ENCODE results near the gene MBD3.

Gene MBD3

DNA sequence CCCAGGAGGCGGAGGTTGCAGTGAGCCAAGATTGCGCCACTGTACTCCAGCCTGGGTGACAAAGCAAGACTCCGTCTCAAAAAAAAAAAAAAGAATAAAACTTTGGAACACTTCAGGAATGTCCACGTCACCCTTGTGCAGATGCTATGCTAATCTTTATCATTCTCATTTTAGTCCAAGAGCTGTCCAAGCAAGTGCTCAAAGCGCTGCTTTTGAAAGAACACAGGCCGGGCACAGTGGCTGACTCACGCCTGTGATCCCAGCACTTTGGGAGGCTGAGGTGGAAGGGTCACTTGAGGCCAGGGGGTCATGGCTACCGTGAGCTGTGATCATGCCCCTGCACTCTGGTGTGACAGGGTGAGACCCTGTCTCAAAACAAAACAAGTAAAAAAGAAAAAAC lies 23.7 kb upstream of the MBD3 start:
- Histone ChIP-seq H3K9ac (no peak overlapping the region), H3K9me3 (ENCODE audit: control insufficient read depth, low read length) (no peaks in the 10 kb centered on the region), H3K4me2 (ENCODE audit: low read length) (no peak overlapping the region), H3K4me3 (ENCODE audit: low read depth, low read length) (no peak overlapping the region), H3K79me2 (no peaks in the 10 kb centered on the region), H3K36me3 (ENCODE audit: control insufficient read depth, insufficient read depth, low read length) (no peaks in the 10 kb centered on the region), H3K27me3 (ENCODE audit: control insufficient read depth, insufficient read depth, low read length) (no peaks in the 10 kb centered on the region), H3K4me1 (no peaks in the 10 kb centered on the region), H3K27ac (no peak overlapping the region), H2AFZ (no peak overlapping the region)
- TF ChIP-seq, protein P1, sequence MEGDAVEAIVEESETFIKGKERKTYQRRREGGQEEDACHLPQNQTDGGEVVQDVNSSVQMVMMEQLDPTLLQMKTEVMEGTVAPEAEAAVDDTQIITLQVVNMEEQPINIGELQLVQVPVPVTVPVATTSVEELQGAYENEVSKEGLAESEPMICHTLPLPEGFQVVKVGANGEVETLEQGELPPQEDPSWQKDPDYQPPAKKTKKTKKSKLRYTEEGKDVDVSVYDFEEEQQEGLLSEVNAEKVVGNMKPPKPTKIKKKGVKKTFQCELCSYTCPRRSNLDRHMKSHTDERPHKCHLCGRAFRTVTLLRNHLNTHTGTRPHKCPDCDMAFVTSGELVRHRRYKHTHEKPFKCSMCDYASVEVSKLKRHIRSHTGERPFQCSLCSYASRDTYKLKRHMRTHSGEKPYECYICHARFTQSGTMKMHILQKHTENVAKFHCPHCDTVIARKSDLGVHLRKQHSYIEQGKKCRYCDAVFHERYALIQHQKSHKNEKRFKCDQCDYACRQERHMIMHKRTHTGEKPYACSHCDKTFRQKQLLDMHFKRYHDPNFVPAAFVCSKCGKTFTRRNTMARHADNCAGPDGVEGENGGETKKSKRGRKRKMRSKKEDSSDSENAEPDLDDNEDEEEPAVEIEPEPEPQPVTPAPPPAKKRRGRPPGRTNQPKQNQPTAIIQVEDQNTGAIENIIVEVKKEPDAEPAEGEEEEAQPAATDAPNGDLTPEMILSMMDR (IDR thresholded peaks at IDR 0.05), result no peak

DNA sequence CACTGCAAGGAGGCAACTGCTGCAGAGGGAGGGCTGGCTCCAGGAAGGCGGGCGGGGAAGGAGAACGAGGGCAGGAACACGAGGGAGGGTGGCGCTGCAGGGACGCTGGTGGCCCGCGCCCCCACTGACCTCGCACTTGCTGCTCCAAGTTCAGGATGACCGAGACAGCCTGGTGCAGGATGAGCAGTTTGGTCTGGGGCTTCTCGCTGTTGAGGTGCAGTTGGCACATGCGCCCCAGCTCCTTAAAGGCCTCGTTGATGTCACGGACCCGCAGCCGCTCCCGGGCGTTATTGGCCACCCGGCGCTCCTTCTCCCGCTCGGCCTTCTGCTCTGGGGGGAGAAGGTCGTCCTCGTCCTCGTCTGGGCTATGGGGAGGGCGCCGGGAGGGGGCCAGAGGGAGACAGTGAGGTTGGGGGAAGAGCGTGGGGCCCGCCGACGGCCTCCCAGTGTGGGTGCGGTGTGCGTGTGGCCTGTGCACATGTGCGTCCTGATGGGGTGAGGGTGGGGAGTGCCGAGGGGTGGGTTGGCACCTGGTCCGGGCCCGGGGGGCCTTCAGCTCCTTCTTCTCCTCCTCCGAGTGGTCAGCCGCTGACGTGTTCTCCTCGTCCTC lies 22.6 kb upstream of the MBD3 start:
- Histone ChIP-seq H3K4me2 (ENCODE audit: low read length) (no peak overlapping the region), H3K36me3 (ENCODE audit: control insufficient read depth, insufficient read depth, low read length) (no peaks in the 10 kb centered on the region), H3K9me3 (ENCODE audit: control insufficient read depth, low read length) (no peaks in the 10 kb centered on the region), H3K27ac (no peak overlapping the region), H3K9ac (no peak overlapping the region), H2AFZ (no peak overlapping the region), H3K4me1 (no peaks in the 10 kb centered on the region), H3K4me3 (ENCODE audit: low read depth, low read length) (no peak overlapping the region), H3K79me2 (no peaks in the 10 kb centered on the region), H3K27me3 (ENCODE audit: control insufficient read depth, insufficient read depth, low read length) (no peaks in the 10 kb centered on the region)
- TF ChIP-seq, protein P1 (IDR thresholded peaks at IDR 0.05), result no peak

DNA sequence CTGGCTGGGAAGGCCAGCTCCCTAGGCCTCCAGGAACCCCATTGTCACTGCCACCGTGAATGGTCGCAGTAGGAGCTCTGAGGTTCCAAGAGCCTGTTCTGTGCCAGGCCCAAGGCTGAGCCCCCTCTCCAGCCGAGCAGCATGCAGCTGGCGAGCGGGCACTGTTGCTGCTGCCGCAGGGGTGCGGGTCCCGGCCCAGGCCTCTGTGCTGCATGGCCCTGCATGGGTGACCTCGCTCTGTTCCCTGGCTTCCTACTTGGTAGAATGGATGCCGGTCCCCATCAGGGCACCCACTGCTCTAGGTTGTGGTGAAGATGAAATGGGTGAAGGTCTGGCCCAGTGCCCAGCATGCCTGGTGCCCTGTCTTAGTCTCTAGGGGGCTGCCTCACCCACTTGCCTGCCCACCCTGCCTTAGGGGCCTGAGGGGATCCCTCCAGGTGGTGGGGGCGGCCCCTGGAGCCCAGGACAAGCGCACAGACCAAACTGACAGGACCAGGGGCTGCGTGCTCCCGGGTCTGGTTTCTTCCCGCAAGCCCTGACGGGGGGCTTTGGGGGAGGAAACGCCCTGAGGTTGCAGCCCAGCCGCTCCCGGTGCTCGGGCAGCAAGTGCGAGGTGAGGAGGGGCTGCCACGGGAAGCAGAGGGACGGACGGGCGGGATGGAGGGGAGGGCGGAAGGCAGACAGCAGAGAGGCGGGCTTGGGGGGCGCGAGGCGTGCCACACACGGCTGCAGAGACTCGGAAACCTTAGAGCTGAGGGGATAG lies 21.3 kb upstream of the MBD3 start:
- Histone ChIP-seq H2AFZ (no peak overlapping the region), H3K27ac (no peak overlapping the region), H3K79me2 (no peaks in the 10 kb centered on the region), H3K9me3 (ENCODE audit: control insufficient read depth, low read length) (no peaks in the 10 kb centered on the region), H3K4me2 (ENCODE audit: low read length) (no peak overlapping the region), H3K4me3 (ENCODE audit: low read depth, low read length) (no peak overlapping the region), H3K36me3 (ENCODE audit: control insufficient read depth, insufficient read depth, low read length) (no peaks in the 10 kb centered on the region), H3K9ac (no peak overlapping the region), H3K4me1 (no peaks in the 10 kb centered on the region), H3K27me3 (ENCODE audit: control insufficient read depth, insufficient read depth, low read length) (no peaks in the 10 kb centered on the region)
- TF ChIP-seq, protein P1 (IDR thresholded peaks at IDR 0.05), result no peak

DNA sequence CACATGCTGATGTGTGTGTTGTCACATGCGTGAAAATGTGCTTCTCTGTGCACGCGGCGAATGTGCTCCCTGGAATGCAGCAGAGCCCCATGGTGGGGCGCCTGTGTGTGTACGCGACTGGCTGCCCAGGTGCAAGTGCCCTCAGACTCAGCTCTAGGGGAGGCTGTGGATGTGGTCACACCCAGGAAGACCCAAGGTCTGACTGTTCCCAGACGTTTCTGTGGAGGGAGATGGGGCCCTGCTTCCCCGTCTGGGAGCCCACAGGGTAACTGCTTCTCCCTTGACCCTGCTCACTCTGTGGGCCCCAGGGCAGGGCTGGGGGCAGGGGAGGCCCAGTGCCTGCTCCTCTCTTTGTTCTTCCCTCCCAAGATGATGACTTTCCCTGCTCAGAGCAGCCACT lies 20.5 kb upstream of the MBD3 start:
- Histone ChIP-seq H3K36me3 (ENCODE audit: control insufficient read depth, insufficient read depth, low read length) (no peaks in the 10 kb centered on the region), H3K9ac (no peak overlapping the region), H3K27ac (no peak overlapping the region), H2AFZ (no peak overlapping the region), H3K27me3 (ENCODE audit: control insufficient read depth, insufficient read depth, low read length) (no peaks in the 10 kb centered on the region), H3K4me2 (ENCODE audit: low read length) (no peak overlapping the region), H3K4me1 (no peaks in the 10 kb centered on the region), H3K4me3 (ENCODE audit: low read depth, low read length) (no peak overlapping the region), H3K79me2 (no peaks in the 10 kb centered on the region), H3K9me3 (ENCODE audit: control insufficient read depth, low read length) (no peaks in the 10 kb centered on the region)
- TF ChIP-seq, protein P1 (IDR thresholded peaks at IDR 0.05), result no peak
